GM12891 (cell line): Measurements from ENCODE around the gene CHMP4B.

Experiments
- PAX5 ChIP-seq: IDR thresholded peaks from 2 replicates; pipeline ENCODE4 v1.6.1; 2011; ENCODE audit warnings: low read length, moderate library complexity, mild to moderate bottlenecking; ENCODE audit not compliant: insufficient read depth, severe bottlenecking
- POLR2A ChIP-seq: IDR thresholded peaks from 2 replicates; pipeline ENCODE4 v1.6.1; 2011; ENCODE audit warnings: low read depth, low read length, control low read depth
- POLR2AphosphoS5 ChIP-seq: IDR thresholded peaks from 2 replicates; pipeline ENCODE4 v1.6.1; 2011; ENCODE audit warnings: low read depth, low read length, control low read depth
- SPI1 ChIP-seq: IDR thresholded peaks from 2 replicates; pipeline ENCODE4 v1.6.1; 2011; ENCODE audit warnings: low read depth, low read length, control low read depth
- TAF1 ChIP-seq: IDR thresholded peaks from 2 replicates; pipeline ENCODE4 v1.6.1; 2011; ENCODE audit warnings: low read depth, low read length, control low read depth

DNA sequence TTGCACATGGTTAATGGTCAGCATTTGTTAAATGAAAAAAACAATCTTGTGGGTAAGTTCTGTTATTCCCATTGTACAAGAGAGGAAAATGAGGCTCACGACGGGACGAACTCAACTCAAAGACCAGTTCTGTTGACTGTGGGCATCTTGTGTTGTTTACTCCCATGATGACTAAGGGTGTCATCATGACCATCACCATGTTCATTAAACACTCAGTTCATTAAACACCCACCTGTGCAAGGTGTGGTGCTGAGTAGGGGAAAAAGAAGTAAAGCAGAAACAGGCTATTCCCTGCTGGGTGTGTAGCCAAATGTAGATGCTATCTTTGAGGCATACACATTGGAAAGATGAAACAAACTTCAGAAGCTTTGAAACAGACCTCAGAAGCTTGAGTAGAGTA, 4.5 kb downstream of the CHMP4B start:
- TF ChIP-seq POLR2A (no peak), TAF1 (no peak), POLR2AphosphoS5 (no peak), PAX5 (no peak), SPI1 (no peak)
